ENCODE measurements around the gene EXOC3.

The EXOC3 gene

DNA sequence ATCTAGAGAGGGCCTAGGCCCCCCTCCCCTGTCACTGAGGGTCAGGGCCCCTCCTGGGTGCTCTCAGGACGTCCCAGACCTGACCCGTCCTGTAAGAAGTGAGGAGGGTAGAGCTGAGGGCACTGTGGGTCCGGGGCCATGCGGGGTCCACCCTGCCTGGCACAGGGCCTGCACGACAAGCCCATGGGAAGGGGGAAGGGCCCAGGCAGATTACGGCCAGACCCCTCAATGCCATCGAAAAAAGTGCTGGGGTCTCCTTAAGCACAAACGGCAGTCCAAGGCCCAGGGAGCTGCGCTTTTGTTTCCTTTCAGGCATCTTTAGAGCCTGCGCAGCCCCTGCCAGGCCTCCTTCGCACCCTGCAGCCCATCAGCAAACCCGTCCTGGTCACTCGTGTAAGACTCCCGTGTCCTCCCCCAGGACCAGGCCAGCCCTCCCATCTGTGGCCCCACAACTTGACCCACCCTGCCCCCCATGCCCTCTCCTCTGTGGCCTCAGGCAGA lies 4.4 kb upstream of the EXOC3 start:
- DNase-seq (ENCODE audit: low read depth in 1 of 2, low spot score in 1 of 2) = no peak

DNA sequence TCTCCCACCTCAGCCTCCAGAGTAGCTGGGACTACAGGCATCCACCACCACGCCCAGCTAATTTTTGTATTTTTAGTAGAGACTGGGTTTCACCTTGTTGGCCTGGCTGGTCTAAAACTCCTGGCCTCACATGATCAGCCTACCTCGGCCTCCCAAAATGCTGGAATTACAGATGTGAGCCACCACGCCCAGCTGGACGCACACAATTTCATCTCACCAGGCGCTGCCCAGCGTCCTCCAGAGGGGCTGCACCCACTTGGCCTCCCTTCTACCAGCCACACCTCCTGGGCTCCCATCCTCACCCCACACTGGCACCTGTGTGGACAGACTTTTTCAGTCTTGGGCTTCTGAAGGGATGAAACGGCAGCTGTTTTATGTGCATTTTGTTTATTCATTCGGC lies 3.8 kb upstream of the EXOC3 start:
- no peak for DNase-seq (ENCODE audit: low read depth in 1 of 2, low spot score in 1 of 2)

DNA sequence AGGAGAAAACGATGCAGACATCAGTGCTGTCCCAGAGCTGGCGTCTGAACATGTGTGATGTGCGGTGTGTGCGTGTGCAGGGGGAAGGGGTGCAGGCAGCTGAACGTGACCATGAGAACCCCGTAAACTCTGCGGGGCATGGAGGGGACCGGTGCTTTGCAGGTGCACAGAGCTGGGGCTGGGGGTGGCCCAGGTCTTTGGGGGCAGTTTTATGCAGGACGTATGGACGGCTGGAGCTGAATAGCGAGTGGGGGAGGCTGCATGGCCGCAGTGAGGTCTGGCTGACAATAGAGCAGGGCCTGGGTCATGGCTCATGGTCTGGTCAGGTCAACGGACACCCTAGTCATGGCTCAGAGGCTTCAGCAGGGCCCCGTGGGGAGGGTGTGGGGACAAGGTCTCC lies 3.3 kb upstream of the EXOC3 start:
- DNase-seq (ENCODE audit: low read depth in 1 of 2, low spot score in 1 of 2) = no peak

DNA sequence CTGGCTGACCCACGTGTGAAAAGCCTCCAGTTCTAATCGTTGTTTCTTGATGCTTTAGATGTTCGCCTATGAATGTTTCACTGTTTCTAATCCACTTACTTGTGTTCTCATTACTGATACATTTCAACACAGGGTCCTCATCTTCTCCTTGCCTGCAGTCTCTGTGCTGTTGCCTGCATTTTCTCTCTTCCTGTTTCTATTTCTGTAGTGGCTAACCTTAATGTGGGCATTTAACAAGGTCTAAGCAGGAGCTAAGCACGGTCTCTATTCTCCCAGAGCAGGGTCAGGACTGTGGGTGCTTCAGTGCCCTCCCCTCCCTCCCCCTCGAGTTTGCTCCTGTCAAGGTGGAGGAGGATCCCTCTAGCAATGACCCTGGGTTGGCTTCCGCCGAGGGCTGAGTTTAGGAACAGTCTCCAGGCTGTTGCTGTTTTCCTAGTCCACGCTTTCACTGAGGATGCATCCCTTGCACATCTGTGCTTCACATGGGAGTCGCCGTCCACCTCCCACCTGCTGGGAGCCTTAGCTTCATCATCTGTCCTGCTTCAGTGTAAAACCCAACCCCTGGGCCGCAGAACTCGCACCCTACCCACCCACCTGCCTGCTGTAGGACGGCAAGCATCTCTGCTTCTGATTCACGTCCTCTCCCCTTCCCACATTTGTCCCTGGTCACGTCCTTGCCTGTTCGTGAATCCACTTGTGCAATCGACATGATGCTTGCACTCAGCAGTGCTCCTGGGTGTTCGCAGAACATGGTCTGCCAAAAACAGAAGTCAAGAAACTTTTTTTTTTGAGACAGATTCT lies 2.4 kb upstream of the EXOC3 start:
- no peak for DNase-seq (ENCODE audit: low read depth in 1 of 2, low spot score in 1 of 2)

DNA sequence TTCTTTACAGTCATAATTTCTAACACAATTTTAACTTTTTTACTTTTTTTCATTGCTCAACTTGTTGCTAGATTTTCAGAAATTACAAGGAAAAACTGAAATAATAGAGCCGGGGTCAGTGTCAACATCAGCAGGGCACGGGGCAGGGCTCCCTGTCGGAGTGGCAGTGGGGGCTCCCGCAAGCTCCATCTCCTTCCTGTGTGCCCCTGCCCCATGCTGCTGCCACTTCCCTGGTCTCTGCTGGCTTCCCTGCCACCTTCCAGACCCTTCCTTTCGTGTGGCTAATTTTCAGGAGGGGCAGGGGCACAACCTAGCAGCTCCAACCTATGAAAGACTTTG lies 1.0 kb upstream of the EXOC3 start:
- DNase-seq (ENCODE audit: low read depth in 1 of 2, low spot score in 1 of 2) = no peak

DNA sequence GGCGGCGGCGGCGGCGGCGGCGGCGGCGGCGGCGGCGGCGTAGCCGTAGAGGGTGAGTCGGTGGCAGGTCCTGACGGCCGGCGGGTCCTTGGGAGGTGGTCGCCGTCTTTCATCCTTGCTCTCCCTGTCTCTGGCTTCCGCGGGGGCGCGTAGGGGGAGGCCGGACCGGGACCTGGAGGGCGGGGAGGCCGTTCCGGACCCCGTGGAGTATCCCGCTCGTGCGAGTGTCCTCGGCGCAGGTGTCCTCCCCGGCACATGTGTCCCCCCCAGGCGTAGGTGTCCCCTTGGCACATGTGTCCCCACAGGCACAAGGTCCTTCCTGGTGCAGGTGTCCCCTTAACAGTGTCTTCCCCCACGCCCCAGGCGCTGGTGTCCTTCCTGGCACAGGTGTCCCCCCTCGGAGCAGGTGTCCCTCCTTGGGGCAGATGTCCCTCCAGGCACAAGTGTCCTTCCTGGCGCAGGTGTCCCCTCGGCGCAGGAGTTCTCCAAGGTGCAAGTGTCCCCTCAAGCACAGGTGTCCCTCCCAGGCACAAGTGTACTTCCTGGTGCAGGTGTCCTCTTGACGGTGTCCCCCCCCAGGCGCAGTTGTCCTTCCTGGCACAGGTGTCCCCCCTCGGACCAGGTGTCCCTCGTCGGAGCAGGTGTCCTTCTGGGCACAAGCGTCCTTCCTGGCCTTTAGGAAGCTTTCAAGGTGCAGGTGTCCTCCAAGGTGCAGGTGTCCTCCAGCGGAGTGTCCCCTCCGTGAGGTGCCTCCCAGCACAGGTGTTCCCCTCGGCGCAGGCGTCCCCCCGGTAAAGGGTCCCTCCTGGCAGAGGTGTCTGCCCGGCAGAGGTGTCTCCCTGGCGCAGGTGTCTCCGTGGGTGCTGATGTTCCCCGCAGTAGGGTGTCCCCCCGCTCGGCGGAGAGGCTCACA lies 519 bp downstream of the EXOC3 start:
- DNase-seq (ENCODE audit: low read depth in 1 of 2, low spot score in 1 of 2) = no peak

DNA sequence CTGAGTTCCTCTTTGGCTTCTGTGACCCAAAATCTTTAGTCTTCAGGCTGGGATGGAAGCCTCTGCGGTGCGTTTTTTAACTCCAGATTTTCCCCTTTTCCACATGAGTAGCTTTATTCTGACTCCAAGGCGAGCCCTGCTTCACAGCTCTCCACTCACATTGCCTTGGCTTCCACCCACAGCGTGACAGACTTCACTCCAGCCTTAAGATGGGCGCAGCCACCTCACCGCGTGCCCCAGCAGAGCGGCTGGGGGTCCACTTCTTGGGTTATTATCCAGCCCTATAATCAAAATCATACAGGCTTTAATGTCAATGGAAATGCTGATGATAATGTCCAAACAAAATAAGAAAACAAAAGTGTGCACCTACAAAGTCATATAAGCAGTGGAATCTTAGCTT lies 1.2 kb downstream of the EXOC3 start:
- DNase-seq (ENCODE audit: low read depth in 1 of 2, low spot score in 1 of 2) = no peak

DNA sequence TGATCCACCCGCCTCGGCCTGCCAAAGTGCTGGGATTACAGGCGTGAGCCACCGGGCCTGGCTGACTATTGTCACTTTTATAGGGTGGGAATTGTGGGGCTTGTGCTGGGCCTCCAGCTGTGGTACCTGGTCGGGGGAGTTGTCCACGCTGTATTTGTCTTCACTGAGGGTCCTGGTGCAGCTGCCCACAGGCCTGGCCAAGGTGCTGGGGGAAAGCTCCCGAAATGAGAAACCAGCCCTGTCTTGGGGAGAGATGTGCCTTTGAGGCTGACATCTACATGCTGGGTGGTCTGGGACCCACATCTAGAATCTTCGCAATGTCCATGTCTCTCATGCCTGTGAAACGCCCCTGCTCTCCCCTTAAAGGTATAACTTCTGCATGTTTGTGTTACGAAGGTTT lies 2.6 kb downstream of the EXOC3 start:
- DNase-seq (ENCODE audit: low read depth in 1 of 2, low spot score in 1 of 2) = no peak

DNA sequence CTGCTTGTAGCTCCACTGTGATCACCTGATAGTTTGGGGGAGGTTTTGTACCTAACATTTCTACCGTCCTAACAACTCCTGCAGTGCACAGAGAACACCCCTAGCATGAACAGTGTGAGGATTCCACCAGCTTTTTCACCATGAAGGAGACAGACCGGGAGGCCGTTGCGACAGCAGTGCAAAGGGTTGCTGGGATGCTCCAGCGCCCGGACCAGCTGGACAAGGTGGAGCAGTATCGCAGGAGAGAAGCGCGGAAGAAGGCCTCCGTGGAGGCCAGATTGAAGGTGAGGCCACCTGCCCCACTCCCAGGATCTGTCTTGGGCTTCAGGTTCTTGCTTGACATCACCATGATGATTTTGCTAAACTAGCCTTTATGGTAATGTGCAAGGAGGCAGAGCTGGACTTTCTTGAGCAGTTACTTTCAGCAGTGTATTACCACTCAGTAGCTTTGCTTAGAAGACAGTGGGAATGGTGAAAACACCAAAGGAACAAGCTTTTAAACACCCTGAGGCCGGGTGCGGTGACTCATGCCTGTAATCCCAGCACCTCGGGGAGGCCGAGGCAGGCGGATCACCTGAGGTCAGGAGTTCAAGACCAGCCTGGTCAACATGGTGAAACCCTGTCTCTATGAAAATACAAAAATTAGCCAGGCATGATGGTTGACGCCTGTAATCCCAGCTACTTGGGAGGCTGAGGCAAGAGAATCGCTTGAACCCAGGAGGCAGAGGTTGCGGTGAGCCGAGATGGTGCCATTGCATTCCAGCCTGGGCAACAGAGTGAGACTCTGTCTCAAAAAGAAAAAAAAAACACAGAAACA lies 3.3 kb downstream of the EXOC3 start:
- no peak for DNase-seq (ENCODE audit: low read depth in 1 of 2, low spot score in 1 of 2)

DNA sequence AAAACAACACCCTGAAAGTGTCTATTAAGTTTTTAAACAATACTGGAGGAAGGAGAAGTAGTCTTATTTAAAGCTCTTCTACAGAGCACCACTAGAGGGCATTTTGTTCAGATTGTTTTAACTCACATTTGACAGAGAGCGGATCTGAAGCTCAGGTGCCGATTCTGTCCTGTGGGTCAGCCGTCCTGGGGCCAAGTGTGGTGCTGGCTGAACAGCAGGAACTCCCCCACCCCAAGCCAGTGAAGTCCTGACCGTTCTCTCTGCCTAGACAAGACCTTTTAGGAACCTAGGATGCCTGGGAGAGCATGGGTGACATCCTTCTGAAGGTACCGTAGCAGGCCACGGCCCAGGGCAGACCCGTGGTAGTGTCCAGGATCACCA lies 3.9 kb downstream of the EXOC3 start:
- DNase-seq (ENCODE audit: low read depth in 1 of 2, low spot score in 1 of 2) = no peak

DNA sequence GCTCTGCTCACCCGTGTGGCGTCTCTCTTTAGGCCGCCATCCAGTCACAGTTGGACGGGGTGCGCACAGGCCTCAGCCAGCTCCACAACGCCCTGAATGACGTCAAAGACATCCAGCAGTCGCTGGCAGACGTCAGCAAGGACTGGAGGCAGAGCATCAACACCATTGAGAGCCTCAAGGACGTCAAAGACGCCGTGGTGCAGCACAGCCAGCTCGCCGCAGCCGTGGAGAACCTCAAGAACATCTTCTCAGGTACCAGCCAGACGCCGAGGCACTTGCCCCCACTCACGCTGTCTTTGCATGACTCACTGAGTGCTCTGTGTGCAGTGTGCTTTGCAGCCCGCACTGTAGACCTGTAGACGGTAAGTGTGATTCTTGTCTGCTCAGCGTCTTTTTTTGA lies 4.5 kb downstream of the EXOC3 start:
- no peak for DNase-seq (ENCODE audit: low read depth in 1 of 2, low spot score in 1 of 2)

DNA sequence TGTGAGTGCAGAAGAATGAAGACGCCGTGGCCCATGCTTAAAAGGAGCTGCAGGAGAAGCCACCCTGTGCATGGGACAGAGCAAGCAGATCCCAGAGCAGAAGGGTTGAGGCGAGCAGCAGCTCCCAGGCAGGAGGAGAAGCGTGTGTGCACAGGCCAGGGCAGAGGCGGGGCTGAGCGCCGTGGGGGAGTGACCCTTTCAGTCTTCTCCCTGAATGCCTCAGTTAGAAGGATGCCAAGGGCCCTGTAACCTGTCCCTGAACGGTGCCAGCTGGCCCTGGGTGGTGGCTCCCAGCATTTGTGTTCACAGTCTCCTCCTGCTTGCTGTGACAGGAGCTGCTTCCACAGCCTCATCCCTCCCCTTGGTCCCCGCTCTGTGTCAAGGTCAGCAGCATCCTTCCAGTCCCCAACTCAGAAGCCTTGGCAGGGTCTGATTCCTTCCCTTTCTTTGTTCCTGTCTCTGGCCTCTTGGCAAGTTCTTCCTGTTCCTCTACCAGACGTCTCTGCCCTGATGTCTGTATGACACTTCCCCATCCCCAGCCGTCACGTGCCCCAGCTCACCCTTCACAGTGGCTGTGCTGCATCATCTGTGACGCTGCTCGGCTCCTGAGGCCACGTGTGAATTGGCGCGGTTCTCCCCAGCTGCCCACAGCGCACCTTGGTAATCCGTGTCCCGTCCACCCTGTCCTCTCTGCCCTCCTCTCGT lies 5.2 kb downstream of the EXOC3 start:
- no peak for DNase-seq (ENCODE audit: low read depth in 1 of 2, low spot score in 1 of 2)

DNA sequence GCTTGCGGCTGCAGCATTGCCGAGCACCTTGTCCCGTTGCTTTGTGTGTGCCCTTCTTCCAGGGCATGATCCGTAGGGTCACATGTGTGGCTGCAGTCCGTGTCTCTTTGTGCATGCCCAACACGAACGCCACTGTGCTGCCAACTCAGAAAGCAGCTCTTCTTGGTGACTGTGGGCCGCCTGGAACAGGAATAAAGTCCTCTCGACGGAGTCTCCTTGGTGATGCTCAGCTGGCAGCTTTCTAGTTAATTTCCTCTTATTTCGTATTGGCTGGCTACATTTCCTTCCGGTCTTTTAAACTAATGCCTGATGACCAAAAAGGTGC lies 5.8 kb downstream of the EXOC3 start:
- no peak for DNase-seq (ENCODE audit: low read depth in 1 of 2, low spot score in 1 of 2)

DNA sequence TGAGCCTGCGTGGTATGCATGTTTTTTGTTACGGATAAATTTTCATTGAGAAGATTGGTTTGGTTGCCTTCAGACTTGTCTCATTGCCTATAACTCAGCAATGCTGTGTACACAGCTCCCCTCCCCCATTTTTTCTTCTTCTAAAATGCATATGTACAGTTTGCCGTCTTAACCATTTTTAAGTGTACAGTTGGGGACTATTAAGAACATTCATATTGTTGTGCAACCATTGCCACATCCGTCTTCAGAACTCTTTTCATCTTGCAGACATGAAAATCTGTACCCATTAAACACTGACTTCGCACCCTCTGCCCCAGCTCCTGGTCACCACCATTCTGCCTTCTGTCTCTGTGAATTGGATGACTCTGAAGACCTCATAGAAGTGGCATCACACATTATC lies 6.2 kb downstream of the EXOC3 start:
- no peak for DNase-seq (ENCODE audit: low read depth in 1 of 2, low spot score in 1 of 2)

DNA sequence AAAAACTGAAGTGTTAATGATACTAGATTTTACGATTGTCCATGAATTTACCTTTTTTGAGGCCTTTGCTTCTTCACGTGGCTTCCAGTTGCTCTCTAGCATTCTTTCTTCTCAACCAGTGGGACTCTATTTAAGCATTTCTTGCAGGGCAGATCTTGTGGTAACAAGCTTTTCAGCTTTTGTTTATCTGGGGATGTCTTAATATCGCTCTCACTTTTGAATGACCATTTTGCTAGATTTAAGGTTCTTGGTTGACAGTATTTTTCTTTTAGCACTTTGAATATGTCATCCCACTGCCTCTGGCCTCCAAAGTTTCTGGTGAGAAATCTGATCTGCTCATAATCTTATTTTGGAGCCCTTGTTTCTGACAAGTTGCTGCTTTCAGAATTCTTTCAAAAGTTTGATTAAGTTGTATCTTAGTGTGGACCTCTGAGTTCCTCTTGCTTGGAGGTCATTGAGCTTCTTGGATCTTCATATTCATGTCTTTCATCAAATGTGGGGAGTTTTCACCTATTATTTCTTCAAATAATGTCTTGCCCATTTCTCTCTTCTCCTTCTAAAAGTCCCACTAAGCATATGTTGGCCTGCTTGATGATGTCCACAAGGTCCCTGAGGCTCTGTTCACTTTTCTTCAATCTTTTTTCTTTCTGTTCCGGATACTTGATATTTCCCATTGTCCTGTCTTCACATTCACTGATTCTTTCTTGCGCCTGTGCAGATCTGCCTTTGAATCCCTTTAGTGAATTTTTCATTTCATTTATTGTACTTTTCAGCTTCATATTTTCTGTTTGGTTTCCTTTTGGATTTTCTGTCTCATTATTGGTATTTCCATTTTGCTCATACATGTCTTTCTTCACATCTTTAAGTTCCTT lies 8.8 kb downstream of the EXOC3 start:
- no peak for DNase-seq (ENCODE audit: low read depth in 1 of 2, low spot score in 1 of 2)

DNA sequence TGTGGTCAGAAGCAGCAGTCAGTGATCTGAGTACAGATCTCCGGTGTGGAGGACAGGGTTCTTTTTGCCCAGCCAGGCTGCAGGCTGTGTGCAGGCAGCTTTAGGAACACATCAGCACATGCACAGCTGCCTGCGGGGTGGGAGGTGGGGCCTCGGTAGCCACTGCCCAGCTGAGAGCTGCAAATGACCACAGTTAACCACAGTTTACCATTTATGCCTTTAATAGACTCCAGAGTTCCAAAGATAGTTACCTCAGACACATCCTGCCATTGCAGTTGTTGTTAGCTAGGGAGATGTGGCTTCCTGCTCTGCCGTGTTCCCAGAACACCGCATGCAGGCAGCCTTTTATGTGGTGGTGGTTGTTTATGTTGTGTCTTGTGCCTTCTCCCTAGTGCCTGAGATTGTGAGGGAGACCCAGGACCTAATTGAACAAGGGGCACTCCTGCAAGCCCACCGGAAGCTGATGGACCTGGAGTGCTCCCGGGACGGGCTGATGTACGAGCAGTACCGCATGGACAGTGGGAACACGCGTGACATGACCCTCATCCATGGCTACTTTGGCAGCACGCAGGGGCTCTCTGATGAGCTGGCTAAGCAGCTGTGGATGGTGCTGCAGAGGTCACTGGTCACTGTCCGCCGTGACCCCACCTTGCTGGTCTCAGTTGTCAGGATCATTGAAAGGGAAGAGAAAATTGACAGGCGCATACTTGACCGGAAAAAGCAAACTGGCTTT lies 10.2 kb downstream of the EXOC3 start:
- DNase-seq (ENCODE audit: low read depth in 1 of 2, low spot score in 1 of 2) = no peak

DNA sequence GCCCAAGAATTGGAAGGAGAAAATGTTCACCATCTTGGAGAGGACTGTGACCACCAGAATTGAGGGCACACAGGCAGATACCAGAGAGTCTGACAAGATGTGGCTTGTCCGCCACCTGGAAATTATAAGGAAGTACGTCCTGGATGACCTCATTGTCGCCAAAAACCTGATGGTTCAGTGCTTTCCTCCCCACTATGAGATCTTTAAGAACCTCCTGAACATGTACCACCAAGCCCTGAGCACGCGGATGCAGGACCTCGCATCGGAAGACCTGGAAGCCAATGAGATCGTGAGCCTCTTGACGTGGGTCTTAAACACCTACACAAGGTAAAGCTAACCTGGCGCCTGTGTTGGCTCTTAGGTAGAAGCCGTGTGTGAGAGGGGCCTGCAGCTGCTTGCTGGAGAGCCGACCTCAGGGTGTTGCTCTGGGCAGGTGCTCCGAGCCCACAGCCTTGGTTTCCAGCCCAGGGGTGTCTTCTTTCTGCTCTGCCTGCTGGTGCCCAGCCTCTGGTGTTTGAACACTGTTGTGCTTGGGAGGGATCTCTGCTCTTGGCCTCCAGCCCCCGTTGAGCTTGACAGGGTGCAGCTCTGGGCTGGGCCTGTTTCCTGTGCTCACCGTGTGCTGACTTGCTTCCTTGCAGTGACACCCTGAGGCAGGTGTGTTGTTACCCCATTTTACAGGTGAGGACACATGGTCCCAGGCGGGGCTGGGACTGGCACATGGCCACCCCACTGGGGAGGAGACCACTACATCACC lies 10.9 kb downstream of the EXOC3 start:
- no peak for DNase-seq (ENCODE audit: low read depth in 1 of 2, low spot score in 1 of 2)

DNA sequence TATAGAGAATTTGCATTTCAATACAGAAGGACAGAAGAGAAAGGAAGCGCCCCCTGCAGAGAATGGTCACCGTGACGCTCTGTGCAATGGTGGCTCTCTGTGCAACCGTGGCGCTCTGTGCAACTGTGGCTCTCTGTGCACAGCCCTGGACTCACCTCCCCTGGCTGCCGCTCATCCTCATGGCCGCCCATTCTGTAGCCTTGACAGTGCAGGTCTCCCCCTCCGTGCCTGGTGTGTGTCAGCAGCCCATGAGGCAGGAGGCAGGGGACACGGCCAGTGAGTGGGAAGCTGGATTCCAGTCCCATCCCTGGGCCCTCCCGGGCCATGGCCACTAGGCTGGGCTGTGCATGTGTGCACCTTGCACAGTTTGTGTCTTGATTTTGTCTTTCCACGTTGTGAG lies 12.0 kb downstream of the EXOC3 start:
- DNase-seq (ENCODE audit: low read depth in 1 of 2, low spot score in 1 of 2) = no peak

DNA sequence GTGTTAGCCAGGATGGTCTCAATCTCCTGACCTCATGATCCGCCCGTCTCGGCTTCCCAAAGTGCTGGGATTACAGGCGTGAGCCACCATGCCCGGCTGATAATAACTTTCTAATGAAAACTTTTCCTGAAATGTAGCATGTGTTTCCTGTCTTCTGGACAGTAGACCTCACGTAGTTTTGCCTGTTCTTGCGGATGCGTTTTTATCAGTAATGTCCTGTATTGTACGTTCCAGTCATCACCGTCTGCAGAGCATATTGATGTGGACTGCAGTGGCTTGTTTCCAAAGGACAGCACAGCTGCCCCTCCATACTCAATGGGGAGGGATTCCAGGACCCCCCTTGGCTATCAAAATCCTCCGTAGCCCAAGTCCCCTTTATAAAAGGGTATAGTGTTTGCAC lies 12.8 kb downstream of the EXOC3 start:
- DNase-seq (ENCODE audit: low read depth in 1 of 2, low spot score in 1 of 2) = no peak
